OCI-LY1 (cell line): ENCODE measurements around the gene KLHL25.

Experiments used
- H2AFZ ChIP-seq: fragments of 200-600 bp; sonication (generic), shearing (Covaris generic); 2 replicates; pipeline ENCODE4 v1.6.0; 2014; ENCODE audit warnings: antibody characterized with exemption, mild to moderate bottlenecking, low read length
- H3F3A ChIP-seq: fragments of 200-600 bp; sonication (generic), shearing (Covaris generic); 2 replicates; pipeline ENCODE4 v1.6.0; 2014; ENCODE audit warnings: mild to moderate bottlenecking, antibody characterized with exemption, low read length, moderate library complexity; ENCODE audit not compliant: insufficient read depth
- H3K27ac ChIP-seq: fragments of 200-600 bp; sonication (generic); 2 replicates; pipeline ENCODE4 v1.5.1; 2014; ENCODE audit warnings: low read length, mixed run types, mild to moderate bottlenecking, low read depth; ENCODE audit not compliant: poor library complexity, severe bottlenecking
- H3K27me3 ChIP-seq: fragments of 200-600 bp; sonication (generic); 2 replicates; pipeline ENCODE4 v1.6.0; 2014; ENCODE audit warnings: antibody characterized with exemption, mild to moderate bottlenecking, low read length, moderate library complexity; ENCODE audit not compliant: insufficient read depth
- H3K36me3 ChIP-seq: fragments of 200-600 bp; sonication (generic); 2 replicates; pipeline ENCODE4 v1.6.1; 2014; ENCODE audit warnings: mild to moderate bottlenecking, antibody characterized with exemption, low read length, moderate library complexity, mixed read lengths; ENCODE audit not compliant: insufficient read depth
- H3K4me1 ChIP-seq: fragments of 200-600 bp; sonication (generic); 2 replicates; pipeline ENCODE4 v1.5.1; 2014; ENCODE audit warnings: mild to moderate bottlenecking, low read length, moderate library complexity; ENCODE audit not compliant: insufficient read depth, severe bottlenecking
- H3K4me2 ChIP-seq: fragments of 200-600 bp; sonication (generic), shearing (Covaris generic); 2 replicates; pipeline ENCODE4 v1.6.1; 2014; ENCODE audit warnings: low read length
- H3K4me3 ChIP-seq: fragments of 200-600 bp; sonication (generic); 2 replicates; pipeline ENCODE4 v1.5.1; 2014; ENCODE audit warnings: low read length, low read depth, mild to moderate bottlenecking, mixed read lengths; ENCODE audit not compliant: poor library complexity, severe bottlenecking
- H3K79me2 ChIP-seq: fragments of 200-600 bp; shearing (Covaris generic); 2 replicates; pipeline ENCODE4 v1.6.1; 2016; ENCODE audit warnings: mixed run types, low read length, mixed read lengths; ENCODE audit not compliant: insufficient read depth
- H3K9ac ChIP-seq: fragments of 200-600 bp; sonication (generic), shearing (Covaris generic); 2 replicates; pipeline ENCODE4 v1.6.1; 2014; ENCODE audit warnings: mild to moderate bottlenecking, low read length, mixed read lengths
- H3K9me2 ChIP-seq: fragments of 200-600 bp; sonication (generic), shearing (Covaris generic); 2 replicates; pipeline ENCODE4 v1.6.1; 2014; ENCODE audit warnings: low read depth, mild to moderate bottlenecking, low read length, mixed read lengths
- H3K9me3 ChIP-seq: fragments of 200-600 bp; shearing (Covaris generic); 2 replicates; pipeline ENCODE4 v1.6.1; 2014; ENCODE audit warnings: low read length, mixed read lengths
- H4K20me1 ChIP-seq: fragments of 200-600 bp; sonication (generic), shearing (Covaris generic); 2 replicates; pipeline ENCODE4 v1.6.0; 2016; ENCODE audit warnings: mild to moderate bottlenecking, low read length; ENCODE audit not compliant: insufficient read depth
- CTCF ChIP-seq: fragments of 200-600 bp; sonication (generic), shearing (Covaris generic); IDR thresholded peaks from 2 replicates; pipeline ENCODE4 v1.5.1; 2017; ENCODE audit warnings: mild to moderate bottlenecking, antibody characterized with exemption, low read length, moderate library complexity, mixed read lengths
- EZH2 ChIP-seq: fragments of 200-600 bp; sonication (generic), shearing (Covaris generic); IDR thresholded peaks from 2 replicates; pipeline ENCODE4 v1.8.0; 2017; ENCODE audit warnings: borderline replicate concordance, mixed run types, mild to moderate bottlenecking, antibody characterized with exemption, low read length, moderate library complexity, mixed read lengths

The KLHL25 gene

GRCh38 chr15:85750319-85751290, 44.1 kb downstream of the KLHL25 start:
- TF ChIP-seq CTCF (no peak), EZH2 (no peak)
- H3K4me2 ChIP-seq = no peak overlapping the region
- 0 out of 2 replicates have a peak, but pooled peaks cover 3% of the 10 kb centered on the region for H3F3A ChIP-seq
- no peak overlapping the region for H2AFZ ChIP-seq
- peaks cover 39% of the 10 kb centered on the region for H3K36me3 ChIP-seq
- no peaks in the 10 kb centered on the region for H3K79me2 ChIP-seq
- no peaks in the 10 kb centered on the region for H3K9me2 ChIP-seq
- no peaks in the 10 kb centered on the region for H4K20me1 ChIP-seq
- H3K27me3 ChIP-seq = no peaks in the 10 kb centered on the region
- no peaks in the 10 kb centered on the region for H3K9me3 ChIP-seq
- no peak overlapping the region for H3K9ac ChIP-seq
- H3K27ac ChIP-seq = no peak overlapping the region
- H3K4me3 ChIP-seq = no peak overlapping the region
- no peaks in the 10 kb centered on the region for H3K4me1 ChIP-seq

GRCh38 chr15:85749261-85750151, 45.2 kb downstream of the KLHL25 start:
- 0 out of 2 replicates have a peak, but pooled peaks cover 3% of the 10 kb centered on the region for H3F3A ChIP-seq
- H2AFZ ChIP-seq = no peak overlapping the region
- TF ChIP-seq CTCF (no peak), EZH2 (no peak)
- H3K27ac ChIP-seq = no peak overlapping the region
- H4K20me1 ChIP-seq = no peaks in the 10 kb centered on the region
- H3K4me3 ChIP-seq = no peak overlapping the region
- H3K4me1 ChIP-seq = no peaks in the 10 kb centered on the region
- H3K27me3 ChIP-seq = no peaks in the 10 kb centered on the region
- no peaks in the 10 kb centered on the region for H3K9me3 ChIP-seq
- H3K9me2 ChIP-seq = no peaks in the 10 kb centered on the region
- H3K4me2 ChIP-seq = no peak overlapping the region
- H3K36me3 ChIP-seq = peaks cover 50% of the 10 kb centered on the region
- no peaks in the 10 kb centered on the region for H3K79me2 ChIP-seq
- H3K9ac ChIP-seq = no peak overlapping the region

- Histone ChIP-seq H3K79me2 (no peaks in the 10 kb centered on the region), H3K4me2 (no peak overlapping the region), H3K4me3 (no peak overlapping the region), H3K9ac (no peak overlapping the region), H3K36me3 (peaks cover 58% of the 10 kb centered on the region), H3K9me3 (no peaks in the 10 kb centered on the region), H3K27ac (no peak overlapping the region), H3K4me1 (no peaks in the 10 kb centered on the region), H2AFZ (no peak overlapping the region), H3K27me3 (no peaks in the 10 kb centered on the region), H4K20me1 (no peaks in the 10 kb centered on the region), H3K9me2 (no peaks in the 10 kb centered on the region), H3F3A (0 out of 2 replicates have a peak, but pooled peaks cover 3% of the 10 kb centered on the region)
- TF ChIP-seq CTCF = no peak
- TF ChIP-seq EZH2 = no peak
These were observed 46.0 kb downstream of the KLHL25 start for GRCh38 chr15:85748729-85749128.
